Left ventricle myocardium inferior (tissue), 1 donor: ENCODE data around the gene SSNA1. TPM values are rescaled to one million over a fixed set of nuclear protein-coding genes. Genes with fewer than 3 reads are reported as not detected.
A peak's percentile ranks its signal among the peaks of the same experiment; 100 is the strongest.

Source experiments
- DNase-seq: peaks from one replicate; pipeline ENCODE4 v3.0.0-alpha.2; 2020
- H3K27ac ChIP-seq: fragments of 200-600 bp; replicated peaks from 2 replicates; pipeline ENCODE4 v1.8.0; 2021
- H3K27me3 ChIP-seq: fragments of 200-600 bp; 2 replicates; pipeline ENCODE4 v1.8.0; 2021; ENCODE audit warnings: low read depth
- H3K36me3 ChIP-seq: fragments of 200-600 bp; 2 replicates; pipeline ENCODE4 v1.8.0; 2021
- H3K4me1 ChIP-seq: fragments of 200-600 bp; 2 replicates; pipeline ENCODE4 v1.8.0; 2021
- H3K4me3 ChIP-seq: fragments of 200-600 bp; 2 replicates; pipeline ENCODE4 v1.8.0; 2021; ENCODE audit warnings: mild to moderate bottlenecking, moderate library complexity
- H3K9me3 ChIP-seq: fragments of 200-600 bp; replicated peaks from 2 replicates; pipeline ENCODE4 v1.8.0; 2021
- CTCF ChIP-seq: fragments of 200-600 bp; IDR thresholded peaks from 2 replicates; pipeline ENCODE4 v1.8.0; 2021; ENCODE audit warnings: antibody characterized with exemption, mild to moderate bottlenecking, borderline replicate concordance
- intact Hi-C: fragments of 100-400 bp; cut with micrococcal nuclease; formaldehyde crosslinking; loops from one replicate; pipeline ENCODE4 v1.11.0; 2022
- total RNA-seq: library from RNA; stranded (reverse); fragmentation: NEBNext Ultra II Directional; extraction: Animal tissue kit (Norgen Biotek cat#: 25700); gene quantifications from one replicate; pipeline ENCODE4 v1.2.1, GENCODE V29; 2021
- donor health status: DM: no; HTN: yes; CAD: no; lungs with severe emphysema.

Gene SSNA1
- total RNA-seq, 1 donor from 2014 or later, result 72.3 TPM

DNA sequence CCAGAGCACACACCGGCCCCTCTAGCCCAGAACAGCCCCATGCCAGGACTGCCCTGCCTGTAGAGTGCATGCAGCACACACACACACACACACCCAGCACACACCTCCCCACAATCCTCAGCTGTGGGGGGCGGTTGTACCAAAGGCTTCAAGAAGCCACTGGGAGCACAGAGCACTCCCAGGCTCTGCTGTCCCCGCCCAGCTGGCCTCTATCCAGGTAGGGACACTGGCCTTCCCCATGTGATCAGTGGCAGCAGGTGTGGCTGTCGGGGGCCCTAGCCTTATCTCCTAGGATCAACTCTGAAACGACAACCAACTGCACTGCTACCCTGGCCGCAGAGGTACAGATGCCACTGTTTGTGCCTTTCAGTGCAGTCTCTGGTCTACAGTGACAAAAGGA, 2.1 kb upstream of the SSNA1 start:
- Histone ChIP-seq H3K36me3 (peaks cover 69% of the 10 kb centered on the region), H3K4me1 (peaks cover 64% of the 10 kb centered on the region), H3K9me3 (no peaks in the 10 kb centered on the region), H3K4me3 (peak overlapping the region; percentile 100), H3K27me3 (no peaks in the 10 kb centered on the region), H3K27ac (no peak overlapping the region)
- no peak for DNase-seq
- intact Hi-C loops, result no loop called here
- no peak for TF ChIP-seq CTCF

- no peak for TF ChIP-seq CTCF
- Histone ChIP-seq H3K4me1 (peaks cover 71% of the 10 kb centered on the region), H3K36me3 (peaks cover 68% of the 10 kb centered on the region)
Measured at GRCh38 chr9:137187386-137187785, 1.1 kb upstream of the SSNA1 start.

DNA sequence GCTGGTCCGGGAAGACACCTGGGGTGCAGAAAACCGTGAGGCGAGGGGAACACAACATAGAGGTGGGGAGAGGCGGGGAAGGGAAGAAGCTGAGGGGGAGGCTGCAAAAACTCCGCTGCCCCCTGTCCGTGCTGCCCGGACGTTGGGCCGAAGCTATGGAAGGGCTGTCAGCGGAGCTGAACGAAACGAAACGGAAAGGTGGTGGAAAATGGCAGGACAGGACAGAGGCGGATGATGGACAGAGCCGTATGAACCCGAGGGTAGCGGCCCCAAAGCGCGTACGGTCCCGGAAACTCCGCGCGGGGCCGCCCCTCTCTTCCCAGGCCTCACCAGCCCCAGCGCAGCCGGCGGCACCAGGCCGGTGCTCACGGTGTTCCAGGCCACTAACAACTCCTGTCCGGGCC, 388 bp upstream of the SSNA1 start:
- TF ChIP-seq CTCF, result no peak
- peak overlapping the region; percentile 100 for H3K4me3 ChIP-seq
- peaks cover 63% of the 10 kb centered on the region for H3K36me3 ChIP-seq
- H3K9me3 ChIP-seq, result no peaks in the 10 kb centered on the region
- intact Hi-C loops, result no loop called here
- H3K27ac ChIP-seq, result peak overlapping the region; percentile 100
- no peak for DNase-seq
- peaks cover 72% of the 10 kb centered on the region for H3K4me1 ChIP-seq
- no peaks in the 10 kb centered on the region for H3K27me3 ChIP-seq

More at GRCh38 chr9:137187386-137187785, 1.1 kb upstream of the SSNA1 start:
- Histone ChIP-seq H3K27me3 (no peaks in the 10 kb centered on the region), H3K9me3 (no peaks in the 10 kb centered on the region), H3K27ac (no peak overlapping the region), H3K4me3 (peak overlapping the region; percentile 100)
- no peak for DNase-seq
- intact Hi-C loops, result no loop called here

DNA sequence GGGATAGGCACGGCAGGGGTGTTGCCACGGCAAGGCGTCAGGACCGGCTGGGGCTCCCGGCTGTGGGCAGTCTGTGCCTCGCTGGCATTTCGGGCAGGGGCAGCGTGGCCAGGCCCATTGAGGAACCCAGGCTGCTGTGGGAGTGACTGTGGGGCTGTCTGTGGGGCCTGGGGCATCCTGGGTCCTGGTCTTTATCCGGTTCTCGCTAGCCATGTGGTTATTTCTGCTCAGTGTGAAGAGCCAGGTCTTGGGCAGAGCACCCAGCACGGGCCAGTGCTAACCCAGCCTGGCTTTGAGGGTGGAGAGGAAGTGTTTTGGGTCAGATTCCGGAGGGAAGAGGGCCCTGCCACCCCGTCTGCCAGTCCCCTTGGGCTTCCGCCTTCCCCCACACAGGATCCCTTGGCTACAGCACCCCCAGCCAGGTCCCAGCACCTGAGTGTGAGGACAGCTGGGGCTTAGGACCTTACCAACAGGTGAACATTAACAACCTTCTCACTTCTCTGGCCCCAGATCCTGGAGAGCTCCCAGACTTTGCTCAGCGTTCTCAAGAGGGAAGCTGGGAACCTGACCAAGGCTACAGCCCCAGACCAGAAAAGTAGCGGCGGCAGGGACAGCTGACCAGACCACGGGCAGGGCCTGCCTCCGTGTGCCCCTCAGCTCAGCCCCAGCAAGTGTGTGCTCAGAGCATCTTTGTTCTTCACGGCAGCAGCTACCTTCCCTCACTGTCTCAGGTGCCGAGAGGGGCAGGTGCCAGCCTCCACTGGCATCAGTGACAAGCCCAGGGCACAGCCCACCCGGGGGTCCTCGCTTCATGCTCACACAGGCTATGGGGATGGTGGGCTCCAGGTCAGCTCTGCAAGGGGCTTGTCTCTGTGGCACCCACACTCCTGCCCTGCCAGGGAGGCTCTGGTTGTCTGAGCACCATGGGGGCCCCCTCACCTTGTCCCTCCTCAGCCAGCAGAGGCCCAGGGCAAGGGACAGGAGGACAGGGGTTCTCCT, 1.1 kb downstream of the SSNA1 start:
- Histone ChIP-seq H3K27ac (peak overlapping the region; percentile 100), H3K4me1 (peaks cover 87% of the 10 kb centered on the region), H3K9me3 (no peaks in the 10 kb centered on the region), H3K4me3 (peak overlapping the region; percentile 100), H3K36me3 (peaks cover 54% of the 10 kb centered on the region), H3K27me3 (no peaks in the 10 kb centered on the region)
- TF ChIP-seq CTCF, result no peak
- no peak for DNase-seq
- intact Hi-C loops, result no loop called here

GRCh38 chr9:137190315-137190856, 1.9 kb downstream of the SSNA1 start:
- DNase-seq, result no peak
- peak overlapping the region; percentile 100 for H3K27ac ChIP-seq
- no peaks in the 10 kb centered on the region for H3K27me3 ChIP-seq
- peaks cover 89% of the 10 kb centered on the region for H3K4me1 ChIP-seq
- intact Hi-C loops, result no loop called here
- peaks cover 46% of the 10 kb centered on the region for H3K36me3 ChIP-seq
- no peaks in the 10 kb centered on the region for H3K9me3 ChIP-seq
- H3K4me3 ChIP-seq, result peak overlapping the region; percentile 100
- no peak for TF ChIP-seq CTCF
